GM12878 (cell line): ENCODE data around the gene REV1. TPM values are rescaled to one million over a fixed set of nuclear protein-coding genes. Genes with fewer than 3 reads are reported as not detected.

ENCODE experiments used
- BACH1 ChIP-seq: fragments of 450-650 bp; IDR thresholded peaks from 2 replicates; pipeline ENCODE4 v1.6.1; 2017; ENCODE audit warnings: mild to moderate bottlenecking, borderline replicate concordance
- CHD1 ChIP-seq: IDR thresholded peaks from 2 replicates; pipeline ENCODE4 v1.6.1; 2012; ENCODE audit warnings: low read depth, low read length, improper control_type of control experiment
- CHD4 ChIP-seq: fragments of 200-600 bp; sonication (generic); IDR thresholded peaks from 2 replicates; pipeline ENCODE4 v1.6.1; 2016; ENCODE audit warnings: mild to moderate bottlenecking
- GATAD2B ChIP-seq: fragments of 450-650 bp; conservative IDR thresholded peaks from 2 replicates; pipeline ENCODE4 v1.6.1; 2017; ENCODE audit warnings: low read depth, mild to moderate bottlenecking, moderate library complexity
- KAT2A ChIP-seq: conservative IDR thresholded peaks from 2 replicates; pipeline ENCODE4 v1.6.1; 2011; ENCODE audit warnings: low read depth, low read length; ENCODE audit not compliant: control insufficient read depth
- NFYB ChIP-seq: IDR thresholded peaks from 2 replicates; pipeline ENCODE4 v1.6.1; 2011; ENCODE audit warnings: low read depth, mild to moderate bottlenecking, low read length, improper control_type of control experiment, moderate library complexity; ENCODE audit not compliant: insufficient read depth
- NRF1 ChIP-seq: conservative IDR thresholded peaks from 2 replicates; pipeline ENCODE4 v1.6.1; 2011; ENCODE audit warnings: mild to moderate bottlenecking, low read depth, low read length, improper control_type of control experiment
- PML ChIP-seq: IDR thresholded peaks from 2 replicates; pipeline ENCODE4 v1.6.1; 2012; ENCODE audit warnings: low read length, inconsistent platforms
- POU2F2 ChIP-seq: IDR thresholded peaks from 3 replicates; pipeline ENCODE4 v1.6.1; 2011; ENCODE audit warnings: low read depth, mild to moderate bottlenecking, low read length, borderline replicate concordance
- RBBP5 ChIP-seq: fragments of 200-600 bp; sonication (generic); conservative IDR thresholded peaks from 2 replicates; pipeline ENCODE4 v1.6.1; 2016
- RCOR1 ChIP-seq: conservative IDR thresholded peaks from 2 replicates; pipeline ENCODE4 v1.6.1; 2012; ENCODE audit warnings: low read depth, low read length, improper control_type of control experiment
- SPI1 ChIP-seq: IDR thresholded peaks from 2 replicates; pipeline ENCODE4 v1.6.1; 2011; ENCODE audit warnings: low read depth, mild to moderate bottlenecking, low read length, moderate library complexity, borderline replicate concordance; ENCODE audit not compliant: insufficient read depth
- SUPT20H ChIP-seq: IDR thresholded peaks from 2 replicates; pipeline ENCODE4 v1.6.1; 2011; ENCODE audit warnings: low read depth, mild to moderate bottlenecking, low read length, moderate library complexity, borderline replicate concordance; ENCODE audit not compliant: control insufficient read depth
- TAF1 ChIP-seq: IDR thresholded peaks from 2 replicates; pipeline ENCODE4 v1.6.1; 2011; ENCODE audit warnings: mild to moderate bottlenecking, low read depth, low read length, borderline replicate concordance
- YBX1 ChIP-seq: fragments of 450-650 bp; IDR thresholded peaks from 2 replicates; pipeline ENCODE4 v1.6.1; 2016; ENCODE audit warnings: antibody characterized with exemption
- polyA plus RNA-seq, 11 experiments: library from polyadenylated mRNA; depleted of rRNA in 4 of 11; unstranded in 6 of 11; stranded (reverse) in 5 of 11; fragments of >200 nt; fragmentation: Nextera tagmentation in 4 of 11; fragmentation: Illumina TruSeq in 1 of 11; extraction: Ambion mirVana in 4 of 11; extraction: Trizol in 1 of 11; gene quantifications; 1 replicate in 1 of 11; 2 replicates in 10 of 11; pipeline versions ENCODE4 v1.2.1 to v1.2.3, GENCODE V29; 2011 to 2016; ENCODE audit warnings: inconsistent platforms in 2 of 11, missing spikeins in 2 of 11, low read depth in 1 of 11
- total RNA-seq, 4 experiments: library from RNA; depleted of rRNA in 3 of 4; stranded (reverse); fragments of >200 nt in 3 of 4; fragmentation: Illumina TruSeq in 1 of 4; extraction: Trizol in 1 of 4; gene quantifications; 2 replicates each; pipeline versions ENCODE4 v1.2.1 to v1.2.3, GENCODE V29; 2013 to 2021
- TF ChIP-seq, protein P1 (sequence below): fragments of 450-650 bp; IDR thresholded peaks from 2 replicates; pipeline ENCODE4 v1.6.1; 2018; ENCODE audit warnings: borderline replicate concordance, mild to moderate bottlenecking; ENCODE audit not compliant: partially characterized antibody
- TF ChIP-seq, protein P2 (sequence below): IDR thresholded peaks from 2 replicates; pipeline ENCODE4 v1.6.1; 2012; ENCODE audit warnings: improper control_type of control experiment, low read depth, low read length; ENCODE audit not compliant: insufficient replicate concordance
- TF ChIP-seq, protein P3 (sequence below): fragments of 450-650 bp; IDR thresholded peaks from 2 replicates; pipeline ENCODE4 v1.6.1; 2017; ENCODE audit warnings: mild to moderate bottlenecking, low read depth, inconsistent platforms; ENCODE audit not compliant: poor library complexity, severe bottlenecking
- TF ChIP-seq, protein P4 (sequence below): IDR thresholded peaks from 2 replicates; pipeline ENCODE4 v1.6.1; 2012; ENCODE audit warnings: low read depth, low read length, improper control_type of control experiment

The REV1 gene
- total and polyA plus RNA-seq, 10 of the 15 experiments (the other 5 are each of a cell fraction or from before 2014, with no cell fraction given), result 11.3 to 46.8 (median 29.0) TPM

DNA sequence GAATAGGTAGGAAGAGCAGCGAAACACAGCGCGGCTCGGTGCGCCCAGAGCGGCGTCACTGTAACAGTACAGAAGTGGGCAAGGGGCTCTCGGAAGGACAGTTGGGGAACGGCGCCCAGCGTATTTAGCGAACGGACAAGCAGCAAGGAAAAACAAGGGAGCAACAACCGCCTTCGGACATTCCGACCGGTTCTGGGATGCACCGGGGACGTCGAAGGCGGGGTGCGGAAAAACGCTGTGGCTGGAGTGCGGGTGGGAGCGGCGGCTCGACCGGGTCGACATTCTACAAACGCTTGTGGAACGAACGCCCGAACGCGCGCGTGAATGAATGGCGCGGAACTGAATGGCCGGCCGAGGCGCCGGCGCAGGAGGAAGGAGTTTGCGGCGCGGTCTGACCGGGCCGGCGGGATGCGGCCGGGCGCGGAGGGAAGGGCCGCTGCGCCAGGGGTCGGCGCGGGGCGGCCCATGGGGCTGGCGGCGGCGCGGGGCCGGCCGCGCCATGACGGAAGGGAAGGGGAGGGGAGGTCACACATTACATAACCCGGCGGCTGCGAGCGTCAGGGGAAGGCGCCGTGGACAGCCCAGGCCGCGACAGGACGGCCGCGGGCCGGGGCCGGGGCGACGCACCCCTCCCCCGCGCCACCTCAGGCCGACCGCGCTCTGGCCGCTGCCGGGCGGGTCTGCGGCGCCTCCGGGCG lies 605 bp downstream of the REV1 start (continued):
- TF ChIP-seq, protein P1, sequence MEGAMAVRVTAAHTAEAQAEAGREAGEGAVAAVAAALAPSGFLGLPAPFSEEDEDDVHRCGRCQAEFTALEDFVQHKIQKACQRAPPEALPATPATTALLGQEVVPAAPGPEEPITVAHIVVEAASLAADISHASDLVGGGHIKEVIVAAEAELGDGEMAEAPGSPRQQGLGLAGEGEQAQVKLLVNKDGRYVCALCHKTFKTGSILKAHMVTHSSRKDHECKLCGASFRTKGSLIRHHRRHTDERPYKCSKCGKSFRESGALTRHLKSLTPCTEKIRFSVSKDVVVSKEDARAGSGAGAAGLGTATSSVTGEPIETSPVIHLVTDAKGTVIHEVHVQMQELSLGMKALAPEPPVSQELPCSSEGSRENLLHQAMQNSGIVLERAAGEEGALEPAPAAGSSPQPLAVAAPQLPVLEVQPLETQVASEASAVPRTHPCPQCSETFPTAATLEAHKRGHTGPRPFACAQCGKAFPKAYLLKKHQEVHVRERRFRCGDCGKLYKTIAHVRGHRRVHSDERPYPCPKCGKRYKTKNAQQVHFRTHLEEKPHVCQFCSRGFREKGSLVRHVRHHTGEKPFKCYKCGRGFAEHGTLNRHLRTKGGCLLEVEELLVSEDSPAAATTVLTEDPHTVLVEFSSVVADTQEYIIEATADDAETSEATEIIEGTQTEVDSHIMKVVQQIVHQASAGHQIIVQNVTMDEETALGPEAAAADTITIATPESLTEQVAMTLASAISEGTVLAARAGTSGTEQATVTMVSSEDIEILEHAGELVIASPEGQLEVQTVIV, result no peak
- TF ChIP-seq, protein P2, sequence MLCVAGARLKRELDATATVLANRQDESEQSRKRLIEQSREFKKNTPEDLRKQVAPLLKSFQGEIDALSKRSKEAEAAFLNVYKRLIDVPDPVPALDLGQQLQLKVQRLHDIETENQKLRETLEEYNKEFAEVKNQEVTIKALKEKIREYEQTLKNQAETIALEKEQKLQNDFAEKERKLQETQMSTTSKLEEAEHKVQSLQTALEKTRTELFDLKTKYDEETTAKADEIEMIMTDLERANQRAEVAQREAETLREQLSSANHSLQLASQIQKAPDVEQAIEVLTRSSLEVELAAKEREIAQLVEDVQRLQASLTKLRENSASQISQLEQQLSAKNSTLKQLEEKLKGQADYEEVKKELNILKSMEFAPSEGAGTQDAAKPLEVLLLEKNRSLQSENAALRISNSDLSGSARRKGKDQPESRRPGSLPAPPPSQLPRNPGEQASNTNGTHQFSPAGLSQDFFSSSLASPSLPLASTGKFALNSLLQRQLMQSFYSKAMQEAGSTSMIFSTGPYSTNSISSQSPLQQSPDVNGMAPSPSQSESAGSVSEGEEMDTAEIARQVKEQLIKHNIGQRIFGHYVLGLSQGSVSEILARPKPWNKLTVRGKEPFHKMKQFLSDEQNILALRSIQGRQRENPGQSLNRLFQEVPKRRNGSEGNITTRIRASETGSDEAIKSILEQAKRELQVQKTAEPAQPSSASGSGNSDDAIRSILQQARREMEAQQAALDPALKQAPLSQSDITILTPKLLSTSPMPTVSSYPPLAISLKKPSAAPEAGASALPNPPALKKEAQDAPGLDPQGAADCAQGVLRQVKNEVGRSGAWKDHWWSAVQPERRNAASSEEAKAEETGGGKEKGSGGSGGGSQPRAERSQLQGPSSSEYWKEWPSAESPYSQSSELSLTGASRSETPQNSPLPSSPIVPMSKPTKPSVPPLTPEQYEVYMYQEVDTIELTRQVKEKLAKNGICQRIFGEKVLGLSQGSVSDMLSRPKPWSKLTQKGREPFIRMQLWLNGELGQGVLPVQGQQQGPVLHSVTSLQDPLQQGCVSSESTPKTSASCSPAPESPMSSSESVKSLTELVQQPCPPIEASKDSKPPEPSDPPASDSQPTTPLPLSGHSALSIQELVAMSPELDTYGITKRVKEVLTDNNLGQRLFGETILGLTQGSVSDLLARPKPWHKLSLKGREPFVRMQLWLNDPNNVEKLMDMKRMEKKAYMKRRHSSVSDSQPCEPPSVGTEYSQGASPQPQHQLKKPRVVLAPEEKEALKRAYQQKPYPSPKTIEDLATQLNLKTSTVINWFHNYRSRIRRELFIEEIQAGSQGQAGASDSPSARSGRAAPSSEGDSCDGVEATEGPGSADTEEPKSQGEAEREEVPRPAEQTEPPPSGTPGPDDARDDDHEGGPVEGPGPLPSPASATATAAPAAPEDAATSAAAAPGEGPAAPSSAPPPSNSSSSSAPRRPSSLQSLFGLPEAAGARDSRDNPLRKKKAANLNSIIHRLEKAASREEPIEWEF, result no peak
- TF ChIP-seq CHD1 (0 out of 2 replicates have a peak, but pooled peaks have one; percentile 73), NFYB (no peak), KAT2A (no peak), POU2F2 (no peak), RBBP5 (no peak), TAF1 (0 out of 2 replicates have a peak, but pooled peaks have one; percentile 44), RCOR1 (no peak), SUPT20H (no peak), SPI1 (no peak), PML (no peak), NRF1 (no peak), CHD4 (no peak), BACH1 (no peak; the same call in 1 of the 2 replicates), GATAD2B (no peak), YBX1 (no peak)
- TF ChIP-seq, protein P3, sequence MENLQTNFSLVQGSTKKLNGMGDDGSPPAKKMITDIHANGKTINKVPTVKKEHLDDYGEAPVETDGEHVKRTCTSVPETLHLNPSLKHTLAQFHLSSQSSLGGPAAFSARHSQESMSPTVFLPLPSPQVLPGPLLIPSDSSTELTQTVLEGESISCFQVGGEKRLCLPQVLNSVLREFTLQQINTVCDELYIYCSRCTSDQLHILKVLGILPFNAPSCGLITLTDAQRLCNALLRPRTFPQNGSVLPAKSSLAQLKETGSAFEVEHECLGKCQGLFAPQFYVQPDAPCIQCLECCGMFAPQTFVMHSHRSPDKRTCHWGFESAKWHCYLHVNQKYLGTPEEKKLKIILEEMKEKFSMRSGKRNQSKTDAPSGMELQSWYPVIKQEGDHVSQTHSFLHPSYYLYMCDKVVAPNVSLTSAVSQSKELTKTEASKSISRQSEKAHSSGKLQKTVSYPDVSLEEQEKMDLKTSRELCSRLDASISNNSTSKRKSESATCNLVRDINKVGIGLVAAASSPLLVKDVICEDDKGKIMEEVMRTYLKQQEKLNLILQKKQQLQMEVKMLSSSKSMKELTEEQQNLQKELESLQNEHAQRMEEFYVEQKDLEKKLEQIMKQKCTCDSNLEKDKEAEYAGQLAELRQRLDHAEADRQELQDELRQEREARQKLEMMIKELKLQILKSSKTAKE, result no peak
- TF ChIP-seq, protein P4, sequence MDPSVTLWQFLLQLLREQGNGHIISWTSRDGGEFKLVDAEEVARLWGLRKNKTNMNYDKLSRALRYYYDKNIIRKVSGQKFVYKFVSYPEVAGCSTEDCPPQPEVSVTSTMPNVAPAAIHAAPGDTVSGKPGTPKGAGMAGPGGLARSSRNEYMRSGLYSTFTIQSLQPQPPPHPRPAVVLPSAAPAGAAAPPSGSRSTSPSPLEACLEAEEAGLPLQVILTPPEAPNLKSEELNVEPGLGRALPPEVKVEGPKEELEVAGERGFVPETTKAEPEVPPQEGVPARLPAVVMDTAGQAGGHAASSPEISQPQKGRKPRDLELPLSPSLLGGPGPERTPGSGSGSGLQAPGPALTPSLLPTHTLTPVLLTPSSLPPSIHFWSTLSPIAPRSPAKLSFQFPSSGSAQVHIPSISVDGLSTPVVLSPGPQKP, result no peak
